GM12878 (cell line): ENCODE results near the gene HCFC1R1. TPM values are rescaled to one million over a fixed set of nuclear protein-coding genes. Genes with fewer than 3 reads are reported as not detected.

Experiments
- ATAC-seq: fragments of 200-7000 bp; cut with Tn5 transposase; 3 replicates; pipeline ENCODE4 v1.9.1; 2020; ENCODE audit warnings: mild to moderate bottlenecking, moderate library complexity
- BruUV-seq: library from RNA; stranded (reverse); fragments of 400-500 nt; replicated peaks from 2 replicates; lab custom pipeline; 2021; lab: Mats Ljungman, UMichigan
- CTCF ChIA-PET: fragments of 300-600 bp; sonication (Branson Sonifier 250); formaldehyde crosslinking; extraction: SDS; loops from one replicate; lab custom pipeline; 2021; ENCODE audit warnings: inconsistent platforms; lab: Yijun Ruan, JAX
- POLR2A ChIA-PET: fragments of 350-600 bp; formaldehyde crosslinking; extraction: SDS; loops from one replicate; lab custom pipeline; 2021; ENCODE audit warnings: inconsistent platforms; lab: Charles Lee
- RAD21 ChIA-PET: fragments of 300-600 bp; sonication (Branson Sonifier 250); formaldehyde crosslinking; loops from one replicate; lab custom pipeline; 2023; ENCODE audit warnings: antibody characterized with exemption; ENCODE audit not compliant: unreplicated experiment; lab: Charles Lee
- SMC1A ChIA-PET: fragments of 300-600 bp; sonication (Branson Sonifier 250); formaldehyde crosslinking; loops from one replicate; lab custom pipeline; 2023; ENCODE audit not compliant: unreplicated experiment, uncharacterized antibody; lab: Charles Lee
- DNase-seq: peaks from one replicate; pipeline ENCODE4 v3.0.0-alpha.2; 2011; ENCODE audit warnings: low read depth, low spot score
- FAIRE-seq: peaks from 3 replicates; lab custom pipeline; 2011; peaks lifted over from hg19 to GRCh38; lab: Jason Lieb, UNC
- H2AFZ ChIP-seq: 2 replicates; pipeline ENCODE4 v1.6.0; 2011; ENCODE audit warnings: low read depth, low read length, control low read depth; ENCODE audit not compliant: control insufficient read depth
- H3K27ac ChIP-seq: 2 replicates; pipeline ENCODE4 v1.5.1; 2011; ENCODE audit warnings: control low read depth; ENCODE audit not compliant: control insufficient read depth, insufficient read depth
- H3K27me3 ChIP-seq, 2 experiments: replicated peaks in 1 of 2; 2 replicates each; pipeline versions ENCODE4 v1.6.0 to v1.6.1; 2011; ENCODE audit warnings: low read length in 1 of 2; ENCODE audit not compliant: control insufficient read depth in 2 of 2, insufficient read depth in 2 of 2
- H3K36me3 ChIP-seq, 2 experiments: 2 replicates each; pipeline ENCODE4 v1.5.1; 2011; ENCODE audit warnings: low read length in 1 of 2; ENCODE audit not compliant: control insufficient read depth in 2 of 2, insufficient read depth in 2 of 2
- H3K4me1 ChIP-seq: 2 replicates; pipeline ENCODE4 v1.6.1; 2011; ENCODE audit warnings: mild to moderate bottlenecking, low read length, moderate library complexity, mixed read lengths; ENCODE audit not compliant: control insufficient read depth, insufficient read depth
- H3K4me2 ChIP-seq: 2 replicates; pipeline ENCODE4 v1.6.0; 2011; ENCODE audit warnings: control low read depth; ENCODE audit not compliant: control insufficient read depth, insufficient read depth
- H3K4me3 ChIP-seq: fragments of 200-600 bp; sonication (generic); 2 replicates; pipeline ENCODE4 v1.5.1; 2016
- H3K79me2 ChIP-seq: 2 replicates; pipeline ENCODE4 v1.6.0; 2011; ENCODE audit warnings: low read length; ENCODE audit not compliant: control insufficient read depth, insufficient read depth
- H3K9ac ChIP-seq: 2 replicates; pipeline ENCODE4 v1.8.0; 2011; ENCODE audit warnings: low read length, control low read depth, mixed read lengths; ENCODE audit not compliant: control insufficient read depth, insufficient read depth
- H3K9me3 ChIP-seq: replicated peaks from 3 replicates; pipeline ENCODE4 v1.5.1; 2011; ENCODE audit warnings: mild to moderate bottlenecking, low read length; ENCODE audit not compliant: control insufficient read depth, insufficient read depth
- H4K20me1 ChIP-seq: 2 replicates; pipeline ENCODE4 v1.6.0; 2011; ENCODE audit not compliant: control insufficient read depth, insufficient read depth
- ATF7 ChIP-seq: fragments of 450-650 bp; IDR thresholded peaks from 2 replicates; pipeline ENCODE4 v1.6.1; 2016; ENCODE audit warnings: low read depth, mild to moderate bottlenecking
- BMI1 ChIP-seq: fragments of 450-650 bp; IDR thresholded peaks from 2 replicates; pipeline ENCODE4 v1.6.1; 2016; ENCODE audit warnings: mild to moderate bottlenecking, moderate library complexity, borderline replicate concordance
- CEBPB ChIP-seq, 2 experiments: fragments of 150-350 bp in 1 of 2; IDR thresholded peaks; 2 replicates each; pipeline ENCODE4 v1.6.1; 2012 to 2014; ENCODE audit warnings: low read depth in 2 of 2, low read length in 2 of 2, borderline replicate concordance in 1 of 2, inconsistent platforms in 1 of 2
- CHD4 ChIP-seq: fragments of 200-600 bp; sonication (generic); IDR thresholded peaks from 2 replicates; pipeline ENCODE4 v1.6.1; 2016; ENCODE audit warnings: mild to moderate bottlenecking
- HDAC6 ChIP-seq: fragments of 200-600 bp; sonication (generic); IDR thresholded peaks from one replicate; pipeline ENCODE4 v1.8.0; 2017; ENCODE audit warnings: antibody characterized with exemption; ENCODE audit not compliant: unreplicated experiment
- MYC ChIP-seq: IDR thresholded peaks from 2 replicates; pipeline ENCODE4 v1.6.1; 2011; ENCODE audit warnings: mild to moderate bottlenecking, low read length, moderate library complexity, inconsistent platforms; ENCODE audit not compliant: insufficient read depth, insufficient replicate concordance, insufficient read length, severe bottlenecking
- POLR2AphosphoS5 ChIP-seq: IDR thresholded peaks from 2 replicates; pipeline ENCODE4 v1.6.1; 2011; ENCODE audit warnings: mild to moderate bottlenecking, low read length, inconsistent platforms
- RAD21 ChIP-seq: IDR thresholded peaks from 2 replicates; pipeline ENCODE4 v1.6.1; 2011; ENCODE audit warnings: mild to moderate bottlenecking, low read depth, low read length, moderate library complexity; ENCODE audit not compliant: insufficient read depth
- RAD51 ChIP-seq: fragments of 450-650 bp; IDR thresholded peaks from 2 replicates; pipeline ENCODE4 v1.6.1; 2016; ENCODE audit warnings: moderate library complexity, mild to moderate bottlenecking, inconsistent platforms
- TARDBP ChIP-seq: IDR thresholded peaks from 2 replicates; pipeline ENCODE4 v1.6.1; 2016; ENCODE audit warnings: borderline replicate concordance
- WGBS: methylation state at CpG from one replicate; pipeline ENCODE4 v1.1.6; 2016; ENCODE audit warnings: low lambda C conversion rate; ENCODE audit not compliant: insufficient replicate concordance, insufficient coverage; ENCODE audit errors: missing lambda C conversion rate; 5-methylcytosine and 5-hydroxymethylcytosine counted together
- in situ Hi-C: fragments of 300-500 bp; cut with MboI; formaldehyde crosslinking; loops from 9 replicates; pipeline ENCODE4 v1.14.3; 2018; ENCODE audit warnings: mixed read lengths
- intact Hi-C: fragments of 100-400 bp; cut with micrococcal nuclease; formaldehyde crosslinking; loops from one replicate; pipeline ENCODE4 v1.14.2; 2022; ENCODE audit not compliant: unreplicated experiment
- polyA plus RNA-seq, 11 experiments: library from polyadenylated mRNA; depleted of rRNA in 4 of 11; unstranded in 6 of 11; stranded (reverse) in 5 of 11; fragments of >200 nt; fragmentation: Nextera tagmentation in 4 of 11; fragmentation: Illumina TruSeq in 1 of 11; extraction: Ambion mirVana in 4 of 11; extraction: Trizol in 1 of 11; gene quantifications; 1 replicate in 1 of 11; 2 replicates in 10 of 11; pipeline versions ENCODE4 v1.2.1 to v1.2.3, GENCODE V29; 2011 to 2016; ENCODE audit warnings: inconsistent platforms in 2 of 11, missing spikeins in 2 of 11, low read depth in 1 of 11
- total RNA-seq, 4 experiments: library from RNA; depleted of rRNA in 3 of 4; stranded (reverse); fragments of >200 nt in 3 of 4; fragmentation: Illumina TruSeq in 1 of 4; extraction: Trizol in 1 of 4; gene quantifications; 2 replicates each; pipeline versions ENCODE4 v1.2.1 to v1.2.3, GENCODE V29; 2013 to 2021
- TF ChIP-seq, protein P1 (sequence below): IDR thresholded peaks from 2 replicates; pipeline ENCODE4 v1.6.1; 2012; ENCODE audit warnings: mild to moderate bottlenecking, low read depth, low read length

Gene HCFC1R1
- total and polyA plus RNA-seq, 10 of the 15 experiments (the other 5 are each of a cell fraction or from before 2014, with no cell fraction given), result 2.8 to 42.5 (median 20.4) TPM

DNA sequence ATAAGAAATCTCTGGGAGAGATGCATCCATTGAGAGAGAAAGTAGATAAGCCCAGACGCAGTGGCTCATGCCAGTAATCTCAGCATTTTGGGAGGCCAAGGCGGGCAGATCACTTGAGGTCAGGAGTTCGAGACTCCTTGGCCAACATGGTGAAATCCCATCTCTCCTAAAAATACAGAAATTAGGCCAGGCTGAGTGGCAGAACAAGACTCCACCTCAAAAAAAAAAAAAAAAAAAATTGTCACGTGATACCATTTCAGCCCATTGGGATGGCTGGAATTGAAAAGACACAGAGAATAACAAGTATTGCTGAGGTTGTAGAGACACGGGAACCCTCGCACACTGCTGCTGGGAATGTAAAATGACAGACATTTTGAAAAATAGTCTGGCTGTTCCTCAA, 38.8 kb upstream of the HCFC1R1 start:
- Histone ChIP-seq H3K4me3 (no peak overlapping the region), H3K27me3 (no peaks in the 10 kb centered on the region), H4K20me1 (no peaks in the 10 kb centered on the region), H3K9ac (no peak overlapping the region), H2AFZ (no peak overlapping the region), H3K9me3 (no peaks in the 10 kb centered on the region; the same call in 2 of the 3 replicates), H3K79me2 (peaks cover 22% of the 10 kb centered on the region), H3K27ac (no peak overlapping the region), H3K4me2 (no peak overlapping the region), H3K36me3 (no peaks in the 10 kb centered on the region), H3K4me1 (peaks cover 23% of the 10 kb centered on the region)
- no TSS peak for BruUV-seq
- 63% methylated on average over 6 of the region's 6 CpGs for WGBS
- FAIRE-seq, result no peak
- TF ChIP-seq RAD51 (peak; percentile 63; the same call in 1 of the 2 replicates), CEBPB (IDR thresholded peaks at IDR 0.05; ENCODE audit: borderline replicate concordance in 1 of 2, low read depth in 2 of 2, low read length in 2 of 2) (no peak)
- ATAC-seq, result no peak
- no peak for DNase-seq
- in situ Hi-C loops, result loop anchor here (5.0 kb wide), 2 partner anchors 35 to 65 kb away; partner anchors contain the start of gene ZSCAN10
- ChIA-PET RAD21 (interaction anchor here (1.9 to 3.9 kb wide), 2 partner anchors 35 to 66 kb away, joined by 8 to 23 read pairs; no protein-coding TSS in a partner anchor), CTCF (interaction anchor here (1.8 to 9.5 kb wide), 3 partner anchors 14 to 70 kb away, joined by 9 to 174 read pairs (median 39); no protein-coding TSS in a partner anchor), SMC1A (interaction anchor here (1.2 to 6.1 kb wide), 3 partner anchors 14 to 72 kb away, joined by 4 to 52 read pairs (median 26); partner anchors contain the start of gene ZNF213), POLR2A (interaction anchor here (1.1 to 1.4 kb wide), 2 partner anchors 12 to 37 kb away, joined by 3 to 4 read pairs; partner anchors contain the start of gene ZSCAN10)
- intact Hi-C loops, result no loop called here

DNA sequence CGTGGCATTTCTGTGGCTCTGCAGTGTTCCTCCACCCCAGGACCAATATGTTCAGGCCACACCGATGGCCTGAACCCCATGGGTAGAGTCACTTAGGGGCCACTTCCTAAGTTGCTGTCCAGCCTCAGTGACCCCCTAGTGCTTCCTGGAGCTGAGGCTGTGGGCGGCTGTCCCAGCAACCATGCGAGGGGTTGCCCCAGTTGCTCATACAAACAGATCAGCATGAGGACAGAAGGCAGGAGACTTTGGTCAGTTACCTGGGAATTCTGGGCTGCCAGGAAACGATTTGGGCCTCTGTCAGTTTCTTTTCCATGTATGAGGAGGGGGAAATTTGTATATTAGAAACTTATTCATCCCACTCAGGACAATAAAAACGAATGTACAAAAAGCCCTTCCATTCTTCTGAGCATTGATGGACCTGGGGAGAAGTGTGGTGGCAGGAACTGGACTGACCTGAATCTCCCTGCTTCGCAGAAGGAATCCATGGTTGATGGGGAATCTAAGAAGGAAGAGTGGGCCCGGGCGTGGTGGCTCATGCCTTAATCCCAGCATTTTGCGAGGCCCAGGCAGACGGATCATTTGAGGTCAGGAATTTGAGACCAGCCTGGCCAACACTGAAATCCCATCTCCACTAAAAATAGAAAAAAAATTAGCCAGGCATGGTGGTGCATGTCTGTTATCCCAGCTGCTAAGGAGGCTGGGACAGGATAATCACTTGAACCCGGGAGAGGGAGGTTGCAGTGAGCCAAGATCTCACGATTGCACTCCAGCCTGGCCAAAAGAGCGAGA, 36.8 kb upstream of the HCFC1R1 start:
- in situ Hi-C loops (loop anchor here (5.0 kb wide), 2 partner anchors 37 to 67 kb away; partner anchors contain the start of gene ZSCAN10), intact Hi-C loops (no loop called here)
- ChIA-PET SMC1A (interaction anchor here (1.3 to 3.9 kb wide), 5 partner anchors 16 to 106 kb away, joined by 3 to 53 read pairs (median 4); no protein-coding TSS in a partner anchor), POLR2A (interaction anchor here (0.5 to 1.7 kb wide), 4 partner anchors 17 to 75 kb away, joined by 3 to 12 read pairs (median 4); no protein-coding TSS in a partner anchor), CTCF (interaction anchor here (0.7 to 9.5 kb wide), 15 partner anchors 12 to 136 kb away, joined by 3 to 174 read pairs (median 10); partner anchors contain the start of genes HCFC1R1 and THOC6), RAD21 (interaction anchor here (1.1 to 3.0 kb wide), 6 partner anchors 15 to 105 kb away, joined by 3 to 72 read pairs (median 9); no protein-coding TSS in a partner anchor)
- no peaks in the 10 kb centered on the region for H4K20me1 ChIP-seq
- FAIRE-seq (no peak), DNase-seq (no peak), ATAC-seq (no peak)
- H3K9me3 ChIP-seq, result no peaks in the 10 kb centered on the region; the same call in 2 of the 3 replicates
- no peak overlapping the region for H3K27ac ChIP-seq
- peaks cover 18% of the 10 kb centered on the region for H3K4me1 ChIP-seq
- H3K27me3 ChIP-seq, result no peaks in the 10 kb centered on the region
- no peak overlapping the region for H3K4me3 ChIP-seq
- H3K4me2 ChIP-seq, result no peak overlapping the region
- H3K9ac ChIP-seq, result no peak overlapping the region
- no TSS peak for BruUV-seq
- H2AFZ ChIP-seq, result no peak overlapping the region; the same call in 1 of the 2 replicates
- 61% methylated on average over 14 of the region's 14 CpGs for WGBS
- H3K79me2 ChIP-seq, result peaks cover 4% of the 10 kb centered on the region
- H3K36me3 ChIP-seq, result no peaks in the 10 kb centered on the region
- TF ChIP-seq POLR2AphosphoS5, result no peak
- TF ChIP-seq, protein P1, sequence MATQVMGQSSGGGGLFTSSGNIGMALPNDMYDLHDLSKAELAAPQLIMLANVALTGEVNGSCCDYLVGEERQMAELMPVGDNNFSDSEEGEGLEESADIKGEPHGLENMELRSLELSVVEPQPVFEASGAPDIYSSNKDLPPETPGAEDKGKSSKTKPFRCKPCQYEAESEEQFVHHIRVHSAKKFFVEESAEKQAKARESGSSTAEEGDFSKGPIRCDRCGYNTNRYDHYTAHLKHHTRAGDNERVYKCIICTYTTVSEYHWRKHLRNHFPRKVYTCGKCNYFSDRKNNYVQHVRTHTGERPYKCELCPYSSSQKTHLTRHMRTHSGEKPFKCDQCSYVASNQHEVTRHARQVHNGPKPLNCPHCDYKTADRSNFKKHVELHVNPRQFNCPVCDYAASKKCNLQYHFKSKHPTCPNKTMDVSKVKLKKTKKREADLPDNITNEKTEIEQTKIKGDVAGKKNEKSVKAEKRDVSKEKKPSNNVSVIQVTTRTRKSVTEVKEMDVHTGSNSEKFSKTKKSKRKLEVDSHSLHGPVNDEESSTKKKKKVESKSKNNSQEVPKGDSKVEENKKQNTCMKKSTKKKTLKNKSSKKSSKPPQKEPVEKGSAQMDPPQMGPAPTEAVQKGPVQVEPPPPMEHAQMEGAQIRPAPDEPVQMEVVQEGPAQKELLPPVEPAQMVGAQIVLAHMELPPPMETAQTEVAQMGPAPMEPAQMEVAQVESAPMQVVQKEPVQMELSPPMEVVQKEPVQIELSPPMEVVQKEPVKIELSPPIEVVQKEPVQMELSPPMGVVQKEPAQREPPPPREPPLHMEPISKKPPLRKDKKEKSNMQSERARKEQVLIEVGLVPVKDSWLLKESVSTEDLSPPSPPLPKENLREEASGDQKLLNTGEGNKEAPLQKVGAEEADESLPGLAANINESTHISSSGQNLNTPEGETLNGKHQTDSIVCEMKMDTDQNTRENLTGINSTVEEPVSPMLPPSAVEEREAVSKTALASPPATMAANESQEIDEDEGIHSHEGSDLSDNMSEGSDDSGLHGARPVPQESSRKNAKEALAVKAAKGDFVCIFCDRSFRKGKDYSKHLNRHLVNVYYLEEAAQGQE, result no peak
- no peak for TF ChIP-seq HDAC6
- no peak for TF ChIP-seq BMI1
- TF ChIP-seq TARDBP, result no peak
- TF ChIP-seq CHD4, result no peak
- no peak for TF ChIP-seq ATF7
- no peak for TF ChIP-seq RAD21
- no peak for TF ChIP-seq MYC
